Stromal cell of bone marrow (primary cell): ENCODE measurements around the gene AHRR.
A peak's percentile ranks its signal among the peaks of the same experiment; 100 is the strongest.
"Not testable (repeated sequence)": the region's sequence is repeated elsewhere in the genome, so short reads cannot be mapped to it uniquely, and the experiment has no call there.

Source experiments
- DNase-seq: peaks from one replicate; pipeline ENCODE4 v3.0.0-alpha.2; 2012; ENCODE audit warnings: low read depth

Gene AHRR

GRCh38 chr5:368183-369084 is 46.9 kb downstream of the AHRR start:
- peak; percentile 70 for DNase-seq

- no peak for DNase-seq
Observed at GRCh38 chr5:369151-369868, 47.8 kb downstream of the AHRR start.

- not testable (repeated sequence) for DNase-seq
Observed at GRCh38 chr5:369869-370236, 48.3 kb downstream of the AHRR start.

- DNase-seq: no peak
Observed at GRCh38 chr5:370311-370958, 48.9 kb downstream of the AHRR start.

- DNase-seq: no peak
Observed at GRCh38 chr5:370959-371810, 49.7 kb downstream of the AHRR start.

GRCh38 chr5:371811-372555 is 50.5 kb downstream of the AHRR start:
- no peak for DNase-seq

GRCh38 chr5:372556-372995 is 51.1 kb downstream of the AHRR start:
- DNase-seq: no peak

GRCh38 chr5:372996-373709 is 51.6 kb downstream of the AHRR start:
- no peak for DNase-seq

GRCh38 chr5:373710-374602 is 52.4 kb downstream of the AHRR start:
- peak; percentile 47 for DNase-seq

- DNase-seq: no peak
Observed at GRCh38 chr5:374631-375335, 53.3 kb downstream of the AHRR start.

- no peak for DNase-seq
Observed at GRCh38 chr5:375336-375920, 53.9 kb downstream of the AHRR start.

- no peak for DNase-seq
Observed at GRCh38 chr5:375921-376798, 54.6 kb downstream of the AHRR start.

- no peak for DNase-seq
Observed at GRCh38 chr5:376799-377325, 55.3 kb downstream of the AHRR start.

- no peak for DNase-seq
Observed at GRCh38 chr5:377326-377981, 55.9 kb downstream of the AHRR start.

- DNase-seq: no peak
Observed at GRCh38 chr5:378301-378891, 56.9 kb downstream of the AHRR start.
